UCSD-AML1 (cell line): Measurements from ENCODE around the gene GOLGA6L26.
"Not testable (repeated sequence)": the region's sequence is repeated elsewhere in the genome, so short reads cannot be mapped to it uniquely, and the experiment has no call there.

Source experiments
- DNase-seq: peaks from one replicate; lab custom pipeline; 2025; ENCODE audit not compliant: unreplicated experiment; lab: John Stamatoyannopoulos, UW

Gene GOLGA6L26, protein sequence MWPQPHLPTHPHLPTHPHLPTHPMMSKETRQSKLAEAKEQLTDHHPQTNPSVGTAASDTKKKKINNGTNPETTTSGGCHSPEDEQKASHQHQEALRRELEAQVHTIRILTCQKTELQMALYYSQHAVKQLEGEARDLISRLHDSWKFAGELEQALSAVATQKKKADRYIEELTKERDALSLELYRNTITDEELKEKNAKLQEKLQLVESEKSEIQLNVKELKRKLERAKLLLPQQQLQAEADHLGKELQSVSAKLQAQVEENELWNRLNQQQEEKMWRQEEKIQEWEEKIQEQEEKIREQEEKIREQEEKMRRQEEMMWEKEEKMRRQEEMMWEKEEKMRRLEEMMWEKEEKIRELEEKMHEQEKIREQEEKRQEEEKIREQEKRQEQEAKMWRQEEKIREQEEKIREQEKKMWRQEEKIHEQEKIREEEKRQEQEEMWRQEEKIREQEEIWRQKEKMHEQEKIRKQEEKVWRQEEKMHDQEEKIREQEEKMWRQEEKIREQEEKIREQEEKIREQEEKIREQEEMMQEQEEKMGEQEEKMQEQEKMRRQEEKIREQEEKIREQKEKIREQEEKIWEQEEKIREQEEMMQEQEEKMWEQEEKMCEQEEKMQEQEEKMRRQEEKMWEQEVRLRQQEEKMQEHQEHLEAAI

DNA sequence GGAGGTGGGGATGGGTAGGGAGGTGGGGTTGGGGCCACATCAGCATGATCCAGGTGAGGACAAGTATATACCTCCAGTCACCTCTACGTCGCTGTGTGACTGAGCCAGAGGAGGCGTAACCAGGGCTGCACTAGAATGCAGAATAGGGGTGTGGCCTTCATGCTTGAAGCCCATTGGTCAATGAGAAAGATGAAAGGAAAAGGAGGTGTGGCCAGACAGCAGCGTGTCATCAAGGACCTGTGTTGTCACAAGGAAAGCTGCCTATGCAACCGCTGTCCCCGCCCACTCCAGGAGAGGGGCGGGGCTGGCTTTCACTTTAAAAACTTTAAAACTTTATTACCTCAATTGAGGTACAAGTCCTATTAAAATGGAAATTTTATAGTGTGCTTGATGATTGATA lies at the start of gene GOLGA6L26:
TSS of gene GOLGA6L26 (minus strand) at position 101 of the 400 bp plus-strand sequence. CDS start at position 40, 61 bp downstream.
- DNase-seq, result not testable (repeated sequence)

DNA sequence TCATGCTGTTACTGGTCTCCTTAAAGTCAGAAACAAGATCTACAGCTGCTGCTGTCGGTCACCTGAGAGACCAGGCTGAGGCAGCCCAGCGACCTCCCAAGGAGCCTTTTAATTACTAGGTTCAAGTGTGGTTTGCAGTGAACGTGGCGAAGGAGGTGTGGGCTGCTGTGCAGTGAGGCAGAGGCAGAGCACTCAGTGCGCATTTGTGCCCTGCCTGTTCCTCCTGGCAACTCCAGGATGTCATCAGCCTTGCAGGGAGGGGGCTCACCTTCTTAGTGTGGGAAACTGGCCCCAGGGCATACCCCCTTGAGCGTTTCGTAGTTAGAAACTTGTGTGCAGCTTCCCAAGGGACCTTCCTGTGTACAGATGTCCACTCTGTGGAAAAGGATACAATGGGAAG lies 47.2 kb upstream of the GOLGA6L26 start:
- not testable (repeated sequence) for DNase-seq

DNA sequence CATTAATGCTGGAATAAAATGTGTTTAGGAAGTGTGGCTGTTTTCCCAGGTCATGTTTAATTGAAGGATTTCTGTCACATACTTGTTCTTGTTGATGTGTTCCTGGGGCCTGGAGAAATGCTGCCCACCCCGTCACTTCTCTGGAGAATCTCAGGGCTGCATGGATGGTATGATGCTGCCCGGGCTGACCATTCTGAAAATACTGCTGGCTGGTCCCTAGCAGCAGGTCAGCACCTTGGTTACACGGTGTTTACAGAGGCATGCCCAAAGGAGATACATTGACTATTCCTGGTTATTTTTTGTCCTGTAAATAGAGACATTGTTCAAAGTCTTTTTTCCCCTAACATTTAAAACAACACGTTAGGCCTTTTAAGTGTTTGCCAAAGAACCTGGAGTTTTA lies 46.7 kb upstream of the GOLGA6L26 start:
- DNase-seq, result not testable (repeated sequence)

DNA sequence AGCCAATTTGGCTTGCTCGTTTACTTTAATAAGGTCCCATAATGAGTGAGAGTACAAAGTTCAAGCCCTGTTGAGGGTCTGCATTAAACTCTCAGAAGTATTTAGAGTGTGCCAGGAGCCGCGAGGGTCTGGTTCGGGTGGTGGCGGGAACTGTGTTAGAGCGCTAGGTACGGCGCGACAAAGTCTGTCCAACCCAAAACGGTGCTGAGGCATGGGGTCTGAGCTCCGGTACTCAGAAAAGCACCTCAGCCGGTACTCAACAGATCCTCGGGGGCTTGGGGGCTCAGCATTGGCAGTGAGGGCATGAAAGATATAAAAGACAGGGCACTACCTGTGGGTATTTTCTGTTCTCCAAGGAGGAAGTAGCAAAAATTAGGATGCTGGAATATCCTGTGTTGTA lies 45.0 kb upstream of the GOLGA6L26 start:
- not testable (repeated sequence) for DNase-seq

DNA sequence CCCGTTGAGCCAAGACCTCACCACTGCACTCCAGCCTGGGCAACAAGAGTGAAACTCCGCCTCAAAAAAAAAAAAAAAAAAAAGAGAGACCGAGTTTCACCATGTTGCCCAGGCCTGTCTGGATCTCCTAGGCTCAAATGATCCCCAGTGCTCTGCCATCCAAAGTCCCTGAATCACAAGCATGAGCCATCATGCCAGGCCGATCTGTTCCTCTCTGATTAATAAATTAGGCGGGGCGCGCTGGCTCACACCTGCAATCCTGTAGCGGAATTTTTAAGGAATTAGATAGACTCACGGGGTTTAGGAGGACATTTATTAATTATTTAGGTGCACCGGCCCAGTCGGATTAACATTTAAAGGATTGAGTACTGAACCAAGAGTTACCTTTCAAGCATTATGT lies 40.2 kb upstream of the GOLGA6L26 start:
- not testable (repeated sequence) for DNase-seq

DNA sequence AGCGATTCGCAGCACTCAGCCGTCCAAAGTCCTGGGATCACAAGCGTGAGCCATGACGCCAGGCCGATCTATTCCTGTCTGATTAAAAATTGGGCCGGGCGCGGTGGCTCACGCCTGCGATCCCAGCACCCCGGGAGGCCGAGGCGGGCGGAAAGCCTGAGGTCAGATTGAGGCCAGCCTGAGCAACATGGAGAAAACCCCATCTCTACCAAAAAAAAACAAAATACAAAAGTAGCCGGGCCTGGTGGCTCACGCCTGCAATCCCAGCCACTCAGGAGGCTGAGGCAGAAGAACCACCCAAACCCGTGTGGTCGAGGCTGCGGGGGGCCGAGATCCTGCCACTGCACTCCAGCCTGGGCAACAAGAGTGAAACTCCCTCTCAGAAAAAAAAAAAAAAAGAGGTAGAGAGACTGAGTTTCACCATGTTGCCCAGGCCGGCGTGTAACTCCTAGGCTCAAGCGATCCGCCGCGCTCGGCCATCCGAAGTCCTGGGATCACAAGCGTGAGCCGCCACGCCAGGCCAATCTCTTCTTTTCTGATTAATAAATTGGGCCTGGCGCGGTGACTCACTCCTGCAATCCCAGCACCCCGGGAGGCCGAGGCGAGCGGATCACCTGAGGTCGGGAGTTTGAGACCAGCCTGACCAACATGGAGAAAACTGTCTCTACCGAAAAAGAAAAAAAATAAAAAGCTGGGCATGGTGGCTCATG lies 39.0 kb upstream of the GOLGA6L26 start:
- not testable (repeated sequence) for DNase-seq

DNA sequence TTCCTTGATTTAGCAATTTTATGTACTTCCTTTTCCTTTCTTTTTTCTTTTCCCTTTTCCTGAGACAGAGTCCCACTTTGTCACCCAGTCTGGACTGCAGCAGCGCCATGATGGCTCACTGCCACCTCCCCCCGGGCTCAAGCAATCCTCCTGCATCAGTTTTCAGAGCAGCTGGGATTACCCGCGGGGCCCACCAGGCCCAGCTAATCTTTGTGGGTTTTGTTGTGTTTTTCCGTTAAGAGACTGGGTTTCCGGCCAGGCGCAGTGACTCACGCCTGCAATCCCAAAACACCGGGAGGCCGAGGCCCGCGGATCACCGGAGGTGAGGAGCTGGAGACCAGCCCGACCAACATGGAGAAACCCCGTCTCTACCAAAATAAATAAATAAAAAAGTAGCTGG lies 38.3 kb upstream of the GOLGA6L26 start:
- no peak for DNase-seq

DNA sequence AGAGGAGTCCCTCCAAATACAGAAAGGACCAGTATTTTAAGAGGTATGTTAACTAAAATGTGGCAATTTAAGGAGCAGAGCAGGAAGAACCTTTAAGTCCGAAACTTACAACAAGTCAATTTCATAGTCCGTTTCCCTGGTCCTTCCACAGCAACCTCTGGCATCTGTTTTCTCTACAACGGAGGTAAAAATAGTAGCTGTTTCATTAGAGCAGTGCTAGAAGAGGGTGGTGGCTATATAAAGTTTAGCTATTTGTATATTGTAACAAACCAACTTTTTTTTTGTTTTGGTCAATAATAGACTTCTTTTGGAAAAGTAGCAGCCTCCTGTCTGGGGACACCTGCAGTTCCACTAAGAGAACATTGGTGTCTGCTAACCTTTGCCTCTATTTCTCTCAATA lies 37.9 kb upstream of the GOLGA6L26 start:
- not testable (repeated sequence) for DNase-seq

DNA sequence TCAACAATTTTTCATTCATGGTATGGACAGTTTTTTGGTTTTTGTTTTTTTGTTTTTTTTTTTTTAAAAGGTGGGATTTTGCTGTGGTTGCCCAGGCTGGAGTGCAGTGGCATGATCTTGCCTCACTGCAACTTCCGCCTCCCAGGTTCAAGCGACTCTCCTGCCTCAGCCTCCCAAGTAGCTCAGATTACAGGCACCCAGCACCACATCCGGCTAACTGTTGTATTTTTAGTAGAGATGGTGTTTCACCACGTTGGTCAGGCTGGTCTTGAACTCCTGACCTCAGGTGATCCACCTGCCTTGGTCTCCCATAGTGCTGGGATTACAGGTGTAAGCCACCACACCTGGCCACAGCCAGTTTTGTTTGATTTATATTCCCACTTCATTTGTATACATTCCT lies 37.1 kb upstream of the GOLGA6L26 start:
- DNase-seq, result not testable (repeated sequence)

DNA sequence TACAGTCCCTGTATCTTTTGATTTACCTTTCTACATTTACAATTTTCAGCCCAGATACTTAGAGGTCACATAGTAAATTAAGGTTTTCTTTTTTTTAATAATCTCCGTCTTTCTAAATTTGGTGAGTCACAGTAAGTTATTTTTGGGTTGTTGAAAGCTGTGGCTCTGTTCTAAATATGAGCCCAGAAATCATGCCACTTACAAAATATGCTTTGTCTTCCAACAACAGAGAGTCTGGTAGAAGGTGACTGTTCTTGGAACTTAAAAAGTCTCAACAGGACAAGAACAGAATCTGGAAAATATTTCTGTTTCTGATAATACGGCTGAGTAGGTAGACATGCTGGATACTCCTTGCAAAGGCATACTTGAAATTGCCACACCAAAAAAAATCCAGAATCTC lies 36.6 kb upstream of the GOLGA6L26 start:
- DNase-seq, result no peak

DNA sequence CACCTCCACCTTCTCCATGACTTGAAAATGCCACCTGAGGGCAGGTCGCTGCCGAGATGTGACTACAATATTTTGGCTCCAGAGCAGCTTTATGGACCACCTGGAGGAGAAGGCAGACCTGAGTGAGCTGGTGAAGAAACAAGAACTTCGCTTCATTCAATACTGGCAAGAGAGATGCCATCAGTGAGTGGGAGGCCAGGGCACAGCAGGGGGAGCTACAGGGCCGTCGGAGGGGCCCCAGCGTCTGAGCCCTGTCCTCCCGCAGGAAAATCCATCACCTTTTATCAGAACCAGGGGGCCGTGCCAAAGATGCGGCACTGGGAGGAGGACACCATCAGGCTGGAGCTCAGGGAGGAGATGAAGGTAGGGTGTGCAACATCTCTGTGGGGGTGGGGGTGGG lies 30.3 kb upstream of the GOLGA6L26 start:
- DNase-seq, result not testable (repeated sequence)

DNA sequence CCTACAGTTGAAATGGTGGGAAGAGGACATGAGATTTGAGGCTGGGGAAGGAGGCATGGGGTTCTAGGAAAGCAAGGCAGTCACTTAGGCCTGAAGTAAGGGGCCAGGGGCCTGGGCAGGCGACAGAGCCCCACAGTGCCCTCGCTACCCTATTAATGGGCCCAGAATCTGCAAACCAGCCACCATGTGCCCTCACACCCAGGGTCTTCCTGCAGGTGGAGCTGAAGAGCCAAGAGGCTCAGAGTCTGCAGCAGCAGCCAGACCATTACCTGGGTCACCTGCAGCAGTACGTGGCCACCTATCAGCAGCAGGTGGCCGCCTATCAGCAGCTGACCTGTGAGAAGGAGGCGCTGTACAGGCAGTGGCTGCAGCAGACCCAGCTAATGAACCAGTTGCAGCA lies 28.6 kb upstream of the GOLGA6L26 start:
- not testable (repeated sequence) for DNase-seq

DNA sequence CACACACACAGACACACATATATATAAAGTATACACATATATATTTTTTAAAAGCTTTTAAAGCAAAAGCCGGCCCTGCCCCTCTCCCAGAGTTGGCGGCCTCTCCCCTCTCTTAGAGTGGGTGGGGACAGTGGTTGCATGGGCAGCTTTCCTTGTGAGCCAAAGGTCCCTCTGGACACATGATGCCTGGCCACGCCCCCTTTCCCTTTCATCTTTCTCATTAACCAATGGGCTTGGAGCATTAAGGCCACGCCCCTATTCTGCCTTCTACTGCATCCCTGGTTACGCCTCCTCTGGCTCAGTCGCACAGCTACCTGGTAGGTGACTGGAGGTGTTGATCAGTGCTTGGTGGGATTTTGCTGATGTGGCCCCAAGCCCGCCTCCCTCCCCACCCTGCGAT lies 20.5 kb upstream of the GOLGA6L26 start, which contains the start of gene GOLGA8S:
TSS of gene GOLGA8S (plus strand) at position 301 of the 400 bp plus-strand sequence. CDS start at position 363, 62 bp downstream.
- DNase-seq, result not testable (repeated sequence)

DNA sequence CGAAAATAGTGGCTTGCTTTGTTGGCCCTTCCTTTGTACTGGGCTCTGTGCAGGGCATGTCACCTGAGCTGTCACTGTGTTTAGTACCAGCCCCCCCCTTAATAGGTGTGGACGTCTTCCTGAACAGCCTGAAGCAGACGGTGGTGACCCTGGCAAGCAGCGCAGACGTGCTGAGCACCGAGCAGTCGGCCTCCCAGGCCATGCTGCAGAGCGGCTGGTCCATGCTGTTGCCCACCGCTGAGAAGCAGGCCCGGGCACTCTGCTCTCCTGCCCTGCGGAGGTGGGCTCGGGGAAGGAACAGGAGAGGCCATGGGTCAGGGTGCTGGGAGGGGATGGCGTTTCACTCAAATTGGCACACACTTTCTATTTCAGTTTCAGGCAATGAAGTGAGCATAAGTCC lies 22.8 kb downstream of the GOLGA6L26 start:
- not testable (repeated sequence) for DNase-seq

DNA sequence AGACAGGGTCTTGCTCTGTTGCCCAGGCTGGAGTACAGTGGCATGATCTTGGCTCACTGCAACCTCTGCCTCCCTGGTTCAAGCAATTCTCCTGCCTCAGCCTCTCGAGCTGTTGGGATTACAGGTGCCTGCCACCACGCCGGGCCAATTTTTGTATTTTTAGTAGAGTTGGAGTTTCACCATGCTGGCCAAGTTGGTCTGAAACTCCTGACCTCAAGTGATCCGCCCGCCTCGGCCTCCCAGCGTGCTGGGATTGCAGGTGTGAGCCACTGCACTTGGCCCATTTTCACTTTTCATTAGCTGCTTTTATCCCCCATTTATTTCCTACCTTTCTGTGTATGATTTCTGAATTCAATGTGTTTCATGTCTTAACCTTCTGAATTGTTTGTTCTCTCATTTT lies 28.1 kb downstream of the GOLGA6L26 start:
- not testable (repeated sequence) for DNase-seq

DNA sequence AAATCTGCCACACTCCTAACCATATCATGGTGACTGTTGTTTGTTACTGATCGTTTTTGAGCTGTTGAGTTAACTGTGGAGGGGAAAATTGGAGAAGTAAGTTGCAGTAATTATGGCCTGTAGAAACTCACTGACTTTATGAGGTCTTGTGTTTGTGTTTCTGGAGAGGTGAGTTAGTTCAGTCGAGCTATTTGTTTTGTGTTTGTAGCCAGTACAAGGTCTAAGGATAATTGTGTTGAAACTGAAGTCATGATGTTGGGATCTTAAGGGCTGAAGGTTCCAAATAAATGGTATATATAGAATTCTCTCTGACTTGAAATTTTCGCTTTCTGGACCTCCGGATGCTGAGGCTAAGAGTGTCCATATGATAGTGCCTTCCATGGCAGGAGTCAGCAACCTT lies 29.2 kb downstream of the GOLGA6L26 start:
- not testable (repeated sequence) for DNase-seq

DNA sequence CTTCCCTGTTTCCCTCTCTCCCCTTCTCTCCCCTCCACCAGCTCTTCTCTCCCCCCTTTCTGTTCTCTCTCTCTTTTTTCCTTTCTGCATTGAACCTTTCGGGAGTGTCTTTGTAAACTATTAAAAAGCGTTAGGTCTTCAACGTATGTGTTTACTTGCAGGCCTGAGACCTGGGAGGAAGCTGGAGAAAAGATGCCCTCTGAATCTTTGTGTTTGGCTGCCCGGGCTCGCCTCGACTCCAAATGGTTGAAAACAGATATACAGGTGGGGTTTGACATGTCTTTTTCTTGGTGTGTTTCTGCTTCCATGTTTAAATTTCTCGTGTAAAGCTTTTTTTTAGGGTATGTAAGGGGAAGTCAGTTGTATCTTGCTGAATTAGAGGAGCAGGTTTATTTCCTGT lies 29.7 kb downstream of the GOLGA6L26 start:
- not testable (repeated sequence) for DNase-seq

DNA sequence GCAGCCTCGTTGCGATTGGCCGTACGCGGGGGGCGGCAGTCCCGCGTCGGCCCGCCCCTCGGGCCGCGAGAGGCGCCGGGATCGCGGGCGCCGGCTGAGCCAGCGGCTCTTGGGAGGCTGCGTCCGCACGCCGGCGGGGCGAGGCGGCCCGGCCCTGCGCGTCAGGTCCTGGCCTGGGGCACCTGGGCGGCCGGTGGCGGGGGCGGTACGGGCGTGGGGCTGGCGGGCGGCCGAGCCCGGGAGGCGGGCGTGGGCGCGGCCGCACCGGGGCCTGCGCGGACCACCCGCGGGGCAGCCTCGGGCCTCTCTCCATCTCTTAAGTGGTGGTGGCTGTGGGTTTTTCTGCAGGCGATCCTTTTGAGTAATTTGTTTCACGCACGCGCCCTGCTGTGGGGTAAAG lies 30.3 kb downstream of the GOLGA6L26 start:
- DNase-seq, result not testable (repeated sequence)

DNA sequence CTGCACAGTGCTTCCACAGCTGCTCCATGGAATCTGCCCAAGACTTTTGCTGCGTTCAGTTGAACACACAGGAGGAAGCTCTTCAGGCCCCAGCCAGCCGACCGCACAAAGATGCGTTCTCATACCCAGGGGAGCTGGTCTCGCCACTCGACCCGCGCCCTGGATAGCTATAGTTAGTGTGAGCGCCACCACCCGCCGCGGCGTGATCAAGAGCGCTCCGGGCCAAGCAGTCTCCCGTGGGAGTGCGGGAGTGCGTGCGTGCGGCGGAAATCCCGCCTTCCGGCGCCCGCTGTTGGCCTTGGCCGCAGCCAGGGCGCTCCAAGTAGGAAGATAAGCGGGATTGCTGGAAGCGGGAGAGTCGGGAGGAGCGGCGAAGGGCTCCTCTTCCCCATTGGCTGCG lies 30.8 kb downstream of the GOLGA6L26 start:
- not testable (repeated sequence) for DNase-seq
